Stomach (tissue), 9 donors: ENCODE data around the gene RCOR3. TPM values are rescaled to one million over a fixed set of nuclear protein-coding genes. Genes with fewer than 3 reads are reported as not detected.
"Not testable (repeated sequence)": the region's sequence is repeated elsewhere in the genome, so short reads cannot be mapped to it uniquely, and the experiment has no call there.

Experiments used
- DNase-seq, 2 donors: peaks; one replicate each; pipeline versions ENCODE4 v3.0.0 to v3.0.0-alpha.2; 2013 to 2019
- H3K27ac ChIP-seq, 5 donors: fragments of 200-600 bp in 4 of 5; sonication (generic) in 4 of 5; one replicate each; pipeline ENCODE4 v1.5.1; 2013 to 2019; ENCODE audit warnings: mild to moderate bottlenecking in 1 of 5, moderate library complexity in 1 of 5
- H3K27me3 ChIP-seq, 3 donors: fragments of 200-600 bp; sonication (generic); one replicate each; pipeline ENCODE4 v1.5.1; 2017 to 2019; ENCODE audit warnings: mixed run types in 1 of 3
- H3K36me3 ChIP-seq, 4 donors: fragments of 200-600 bp; sonication (generic); 1 replicate in 3 of 4; 2 replicates in 1 of 4; pipeline ENCODE4 v1.5.1; 2016 to 2019
- H3K4me1 ChIP-seq, 4 donors: fragments of 200-600 bp; sonication (generic); one replicate each; pipeline ENCODE4 v1.5.1; 2016 to 2019
- H3K4me3 ChIP-seq, 4 donors: fragments of 200-600 bp; sonication (generic) in 3 of 4; one replicate each; pipeline ENCODE4 v1.5.1; 2016 to 2019; ENCODE audit warnings: mild to moderate bottlenecking in 1 of 4
- H3K9me3 ChIP-seq, 4 donors: fragments of 200-600 bp; sonication (generic); one replicate each; pipeline ENCODE4 v1.5.1; 2016 to 2019
- CTCF ChIP-seq, 7 experiments: fragments of 450-650 bp in 4 of 7; fragments of 200-600 bp in 3 of 7; sonication (generic) in 3 of 7; IDR thresholded peaks; one replicate each; pipeline ENCODE4 v1.5.1; 2016 to 2019; ENCODE audit warnings: antibody characterized with exemption in 7 of 7, control low read depth in 2 of 7, mild to moderate bottlenecking in 1 of 7
- EP300 ChIP-seq: sonication (generic); formaldehyde crosslinking; IDR thresholded peaks from one replicate; pipeline ENCODE4 v1.6.1; 2017; ENCODE audit warnings: antibody characterized with exemption
- POLR2A ChIP-seq, 4 donors: fragments of 450-650 bp; IDR thresholded peaks; one replicate each; pipeline ENCODE4 v1.6.1; 2016; ENCODE audit warnings: antibody characterized with exemption in 4 of 4, control low read depth in 2 of 4, mild to moderate bottlenecking in 1 of 4, moderate library complexity in 1 of 4
- POLR2AphosphoS5 ChIP-seq, 3 donors: sonication (generic); formaldehyde crosslinking; IDR thresholded peaks; one replicate each; pipeline ENCODE4 v1.6.1; 2016; ENCODE audit warnings: antibody characterized with exemption in 3 of 3
- WGBS, 5 donors: extraction: QIAGEN DNeasy Blood & Tissue Kit in 3 of 5; methylation state at CpG; one replicate each; pipeline versions ENCODE4 v1.1.5 to v1.1.7; 2013 to 2018; 5-methylcytosine and 5-hydroxymethylcytosine counted together
- intact Hi-C: fragments of 100-400 bp; cut with DNase I; formaldehyde crosslinking; loops from one replicate; pipeline ENCODE4 v1.15.1; 2023; ENCODE audit warnings: low total_unique reads
- polyA plus RNA-seq, 3 donors: library from polyadenylated mRNA; stranded (reverse); fragments of 200-250 nt; gene quantifications; one replicate each; pipeline ENCODE4 v1.2.3, GENCODE V29; 2013
- total RNA-seq, 5 donors: library from RNA; depleted of rRNA; stranded (reverse); fragments of >200 nt; gene quantifications; one replicate each; pipeline versions ENCODE4 v1.1.0 to v1.2.3, GENCODE V29; 2014 to 2016
- donor health status: healthy with polysubstance abuse.
- donor health status: Bipolar disorder and iron deficiency.
- donor health status: healthy.

The RCOR3 gene
- total and polyA plus RNA-seq, 8 donors, result 11.1 to 128 (median 22.0) TPM

GRCh38 chr1:211348547-211348946, 89.4 kb downstream of the RCOR3 start:
- H3K4me3 ChIP-seq, result no peak overlapping the region
- no peaks in the 10 kb centered on the region for H3K27me3 ChIP-seq
- H3K36me3 ChIP-seq, result peaks cover 0 to 13% (median 6%) of the 10 kb centered on the region in 4 donors
- intact Hi-C loops, result no loop called here
- TF ChIP-seq EP300, result no peak
- peaks cover 0 to 33% (median 15%) of the 10 kb centered on the region in 4 donors for H3K4me1 ChIP-seq
- no peaks in the 10 kb centered on the region for H3K9me3 ChIP-seq
- H3K27ac ChIP-seq, result no peak overlapping the region
- no peak for DNase-seq

GRCh38 chr1:211349741-211350140, 90.6 kb downstream of the RCOR3 start:
- Histone ChIP-seq H3K4me3 (no peak overlapping the region), H3K27me3 (no peaks in the 10 kb centered on the region), H3K9me3 (no peaks in the 10 kb centered on the region), H3K27ac (no peak overlapping the region), H3K36me3 (peaks cover 0 to 19% (median 15%) of the 10 kb centered on the region in 4 donors), H3K4me1 (peaks cover 0 to 34% (median 15%) of the 10 kb centered on the region in 4 donors)
- 31 to 73% (median 55%) methylated on average over 2 of the region's 2 CpGs for WGBS, 5 donors
- intact Hi-C loops, result no loop called here
- DNase-seq, result peak in 1 of 2 donors; percentile 41
- TF ChIP-seq EP300, result no peak
- no peak for TF ChIP-seq CTCF (IDR thresholded peaks at IDR 0.05)
- no peak for TF ChIP-seq POLR2AphosphoS5 (IDR thresholded peaks at IDR 0.05)
- no peak for TF ChIP-seq POLR2A (IDR thresholded peaks at IDR 0.05)

- H3K4me3 ChIP-seq, H3K9me3 ChIP-seq, H3K27me3 ChIP-seq, H3K27ac ChIP-seq, DNase-seq, intact Hi-C loops: not testable (repeated sequence)
- WGBS, 5 donors, result 92 to 98% (median 96%) methylated on average over 3 of the region's 3 CpGs
- peaks cover 0 to 27% (median 13%) of the 10 kb centered on the region in 4 donors for H3K4me1 ChIP-seq
- H3K36me3 ChIP-seq, result peaks cover 5 to 36% (median 32%) of the 10 kb centered on the region in 4 donors
These were observed 92.9 kb downstream of the RCOR3 start for GRCh38 chr1:211352055-211352454.

- Histone ChIP-seq H3K4me3 (no peak overlapping the region), H3K27me3 (no peaks in the 10 kb centered on the region), H3K4me1 (peaks cover 0 to 26% (median 10%) of the 10 kb centered on the region in 4 donors), H3K36me3 (peaks cover 5 to 38% (median 37%) of the 10 kb centered on the region in 4 donors), H3K27ac (no peak overlapping the region), H3K9me3 (no peaks in the 10 kb centered on the region)
- DNase-seq, result no peak
- intact Hi-C loops, result no loop called here
- 92 to 100% (median 96%) methylated on average over 2 of the region's 2 CpGs for WGBS, 5 donors
- TF ChIP-seq POLR2AphosphoS5 (IDR thresholded peaks at IDR 0.05), result no peak
- TF ChIP-seq EP300, result no peak
- no peak for TF ChIP-seq POLR2A (IDR thresholded peaks at IDR 0.05)
- TF ChIP-seq CTCF (IDR thresholded peaks at IDR 0.05), result no peak
These were observed 93.3 kb downstream of the RCOR3 start for GRCh38 chr1:211352465-211352864.

DNA sequence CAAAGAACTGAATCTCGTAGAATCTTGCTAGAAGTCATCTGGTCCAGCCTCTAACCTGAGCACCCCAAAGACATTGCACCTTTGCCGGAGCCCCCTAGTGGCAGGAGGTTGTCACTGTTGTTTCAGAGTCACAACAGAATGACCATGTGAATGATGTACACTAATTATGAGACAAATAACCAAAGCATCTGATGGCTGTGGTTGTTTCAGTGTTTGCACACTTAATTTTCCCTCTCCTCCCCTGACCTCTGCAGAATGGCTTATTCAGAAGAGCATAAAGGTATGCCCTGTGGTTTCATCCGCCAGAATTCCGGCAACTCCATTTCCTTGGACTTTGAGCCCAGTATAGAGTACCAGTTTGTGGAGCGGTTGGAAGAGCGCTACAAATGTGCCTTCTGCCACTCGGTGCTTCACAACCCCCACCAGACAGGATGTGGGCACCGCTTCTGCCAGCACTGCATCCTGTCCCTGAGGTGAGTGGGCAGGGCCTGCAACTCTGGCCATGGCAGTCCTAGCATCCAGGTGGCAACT, 93.9 kb downstream of the RCOR3 start:
- 52 to 77% (median 65%) methylated on average over 8 of the region's 8 CpGs for WGBS, 5 donors
- Histone ChIP-seq H3K27ac (no peak overlapping the region), H3K4me3 (no peak overlapping the region), H3K9me3 (no peaks in the 10 kb centered on the region), H3K36me3 (peaks cover 5 to 44% (median 42%) of the 10 kb centered on the region in 4 donors), H3K4me1 (peaks cover 0 to 20% (median 6%) of the 10 kb centered on the region in 4 donors), H3K27me3 (no peaks in the 10 kb centered on the region)
- DNase-seq, result peak; percentile 32 to 72
- intact Hi-C loops, result no loop called here
- TF ChIP-seq CTCF (IDR thresholded peaks at IDR 0.05) (peak in 5 of 7 experiments; percentile 35 to 77 (median 53)), EP300 (no peak)
